NOMO-1 treated with dmso at 0.1 percent for 144 hours (cell line): ENCODE data around the gene CORO2B.

Source experiments
- DNase-seq: peaks from one replicate; lab custom pipeline; 2025; ENCODE audit not compliant: unreplicated experiment; lab: John Stamatoyannopoulos, UW

CORO2B gene

GRCh38 chr15:68578980-68579935, at the start of gene CORO2B:
TSS of gene CORO2B (plus strand) at chr15:68578993. CDS start at chr15:68579263, 270 bp downstream.
- no peak for DNase-seq

- DNase-seq: no peak
Measured at GRCh38 chr15:68531387-68532179, 47.2 kb upstream of the CORO2B start.

- DNase-seq: no peak
Measured at GRCh38 chr15:68536331-68537095, 42.3 kb upstream of the CORO2B start.

- no peak for DNase-seq
Measured at GRCh38 chr15:68537097-68537496, 41.7 kb upstream of the CORO2B start.

GRCh38 chr15:68537506-68537905, 41.3 kb upstream of the CORO2B start:
- DNase-seq: no peak

- no peak for DNase-seq
Measured at GRCh38 chr15:68538311-68538710, 40.5 kb upstream of the CORO2B start.

GRCh38 chr15:68541743-68542142, 37.0 kb upstream of the CORO2B start:
- DNase-seq: no peak

GRCh38 chr15:68542348-68542747, 36.4 kb upstream of the CORO2B start:
- no peak for DNase-seq

- no peak for DNase-seq
Measured at GRCh38 chr15:68542771-68543164, 36.0 kb upstream of the CORO2B start.

GRCh38 chr15:68543165-68544008, 35.4 kb upstream of the CORO2B start:
- no peak for DNase-seq

GRCh38 chr15:68546318-68546717, 32.5 kb upstream of the CORO2B start:
- DNase-seq: no peak

- no peak for DNase-seq
Measured at GRCh38 chr15:68548364-68548763, 30.4 kb upstream of the CORO2B start.

GRCh38 chr15:68550004-68550403, 28.8 kb upstream of the CORO2B start:
- DNase-seq: no peak

GRCh38 chr15:68550498-68551295, 28.1 kb upstream of the CORO2B start:
- no peak for DNase-seq

- DNase-seq: no peak
Measured at GRCh38 chr15:68551296-68551635, 27.5 kb upstream of the CORO2B start.

GRCh38 chr15:68552344-68552743, 26.4 kb upstream of the CORO2B start:
- DNase-seq: no peak

GRCh38 chr15:68552773-68553172, 26.0 kb upstream of the CORO2B start:
- no peak for DNase-seq

- DNase-seq: no peak
Measured at GRCh38 chr15:68553314-68553993, 25.3 kb upstream of the CORO2B start.
